Measurements from ENCODE around the gene HSPA12A.

Gene HSPA12A

GRCh38 chr10:116630020-116630419, 112.3 kb downstream of the HSPA12A start:
- TF ChIP-seq JUND (IDR thresholded peaks at IDR 0.05; ENCODE audit: low read depth): no peak
- DNase-seq (ENCODE audit: low read depth in 1 of 2, low spot score in 1 of 2): no peak
- in situ Hi-C loops (cut with HindIII; ENCODE audit: low pct_unique_long_range_greater_than_20kb, low sequenced_read_pairs): no loop called here

- no peak for DNase-seq (ENCODE audit: low read depth in 1 of 2, low spot score in 1 of 2)
- no peak for TF ChIP-seq JUND (IDR thresholded peaks at IDR 0.05; ENCODE audit: low read depth)
- in situ Hi-C loops (cut with HindIII; ENCODE audit: low pct_unique_long_range_greater_than_20kb, low sequenced_read_pairs): no loop called here
These were observed 113.0 kb downstream of the HSPA12A start for GRCh38 chr10:116629340-116629739.

- no peak for TF ChIP-seq JUND (IDR thresholded peaks at IDR 0.05; ENCODE audit: low read depth)
- in situ Hi-C loops (cut with HindIII; ENCODE audit: low pct_unique_long_range_greater_than_20kb, low sequenced_read_pairs): no loop called here
- peak; percentile 51 to 53 for DNase-seq (ENCODE audit: low read depth in 1 of 2, low spot score in 1 of 2)
These were observed 114.9 kb downstream of the HSPA12A start for GRCh38 chr10:116627386-116627933.

- TF ChIP-seq JUND (IDR thresholded peaks at IDR 0.05; ENCODE audit: low read depth): no peak
- no peak for DNase-seq (ENCODE audit: low read depth in 1 of 2, low spot score in 1 of 2)
- in situ Hi-C loops (cut with HindIII; ENCODE audit: low pct_unique_long_range_greater_than_20kb, low sequenced_read_pairs): no loop called here
These were observed 115.6 kb downstream of the HSPA12A start for GRCh38 chr10:116626815-116627214.

GRCh38 chr10:116625845-116626244, 116.5 kb downstream of the HSPA12A start:
- in situ Hi-C loops (cut with HindIII; ENCODE audit: low pct_unique_long_range_greater_than_20kb, low sequenced_read_pairs): no loop called here
- DNase-seq (ENCODE audit: low read depth in 1 of 2, low spot score in 1 of 2): no peak

GRCh38 chr10:116621934-116622655, 120.3 kb downstream of the HSPA12A start:
- in situ Hi-C loops (cut with HindIII; ENCODE audit: low pct_unique_long_range_greater_than_20kb, low sequenced_read_pairs): no loop called here
- no peak for TF ChIP-seq JUND (IDR thresholded peaks at IDR 0.05; ENCODE audit: low read depth)
- DNase-seq (ENCODE audit: low read depth in 1 of 2, low spot score in 1 of 2): no peak

More at GRCh38 chr10:116625845-116626244, 116.5 kb downstream of the HSPA12A start:
- TF ChIP-seq JUND (IDR thresholded peaks at IDR 0.05; ENCODE audit: low read depth): no peak

GRCh38 chr10:116621476-116621875, 120.9 kb downstream of the HSPA12A start:
- no peak for TF ChIP-seq JUND (IDR thresholded peaks at IDR 0.05; ENCODE audit: low read depth)
- no peak for DNase-seq (ENCODE audit: low read depth in 1 of 2, low spot score in 1 of 2)
- in situ Hi-C loops (cut with HindIII; ENCODE audit: low pct_unique_long_range_greater_than_20kb, low sequenced_read_pairs): no loop called here

All from T47D (cell line).